Endothelial cell (in vitro differentiated cells): ENCODE data around the gene HTR3E. TPM values are rescaled to one million over a fixed set of nuclear protein-coding genes. Genes with fewer than 3 reads are reported as not detected.

ENCODE experiments used
- DNase-seq: peaks from one replicate; pipeline ENCODE4 v3.0.0; 2021; ENCODE audit warnings: low spot score
- H3K27ac Mint-ChIP-seq: one replicate; pipeline ENCODE4 v1.8.0; 2021; ENCODE audit warnings: mixed read lengths, inconsistent platforms; ENCODE audit not compliant: unreplicated experiment
- H3K27me3 Mint-ChIP-seq: one replicate; pipeline ENCODE4 v1.8.0; 2021; ENCODE audit warnings: mild to moderate bottlenecking, moderate library complexity, mixed read lengths, inconsistent platforms; ENCODE audit not compliant: unreplicated experiment
- H3K36me3 Mint-ChIP-seq: one replicate; pipeline ENCODE4 v1.8.0; 2021; ENCODE audit warnings: mild to moderate bottlenecking, low read depth, mixed read lengths, inconsistent platforms; ENCODE audit not compliant: unreplicated experiment
- H3K4me1 Mint-ChIP-seq: one replicate; pipeline ENCODE4 v1.8.0; 2021; ENCODE audit warnings: mild to moderate bottlenecking, mixed read lengths, inconsistent platforms; ENCODE audit not compliant: unreplicated experiment
- H3K4me3 Mint-ChIP-seq: one replicate; pipeline ENCODE4 v1.8.0; 2021; ENCODE audit warnings: mild to moderate bottlenecking, mixed read lengths, inconsistent platforms; ENCODE audit not compliant: unreplicated experiment
- H3K9me3 Mint-ChIP-seq: one replicate; pipeline ENCODE4 v1.8.0; 2021; ENCODE audit warnings: mixed read lengths, inconsistent platforms; ENCODE audit not compliant: unreplicated experiment
- long read RNA-seq: library from polyadenylated mRNA; unstranded; transcript quantifications from one replicate; pipeline ENCODE4 v2.0.0, GENCODE V29; 2020; ENCODE audit not compliant: unreplicated experiment
- total RNA-seq: library from RNA; stranded (reverse); fragmentation: NEBNext Ultra II Directional; extraction: Animal tissue kit (Norgen Biotek cat#: 25700); gene quantifications from one replicate; pipeline ENCODE4 v1.2.1, GENCODE V29; 2021; ENCODE audit not compliant: unreplicated experiment
- TF ChIP-seq, protein P1 (sequence below): fragments of 200-600 bp; sonication (generic); IDR thresholded peaks from one replicate; pipeline ENCODE4 v1.5.0; 2021; ENCODE audit warnings: antibody characterized with exemption; ENCODE audit not compliant: unreplicated experiment

HTR3E gene, protein sequence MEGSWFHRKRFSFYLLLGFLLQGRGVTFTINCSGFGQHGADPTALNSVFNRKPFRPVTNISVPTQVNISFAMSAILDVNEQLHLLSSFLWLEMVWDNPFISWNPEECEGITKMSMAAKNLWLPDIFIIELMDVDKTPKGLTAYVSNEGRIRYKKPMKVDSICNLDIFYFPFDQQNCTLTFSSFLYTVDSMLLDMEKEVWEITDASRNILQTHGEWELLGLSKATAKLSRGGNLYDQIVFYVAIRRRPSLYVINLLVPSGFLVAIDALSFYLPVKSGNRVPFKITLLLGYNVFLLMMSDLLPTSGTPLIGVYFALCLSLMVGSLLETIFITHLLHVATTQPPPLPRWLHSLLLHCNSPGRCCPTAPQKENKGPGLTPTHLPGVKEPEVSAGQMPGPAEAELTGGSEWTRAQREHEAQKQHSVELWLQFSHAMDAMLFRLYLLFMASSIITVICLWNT
- total RNA-seq: not detected
- long read RNA-seq: 0 reads

DNA sequence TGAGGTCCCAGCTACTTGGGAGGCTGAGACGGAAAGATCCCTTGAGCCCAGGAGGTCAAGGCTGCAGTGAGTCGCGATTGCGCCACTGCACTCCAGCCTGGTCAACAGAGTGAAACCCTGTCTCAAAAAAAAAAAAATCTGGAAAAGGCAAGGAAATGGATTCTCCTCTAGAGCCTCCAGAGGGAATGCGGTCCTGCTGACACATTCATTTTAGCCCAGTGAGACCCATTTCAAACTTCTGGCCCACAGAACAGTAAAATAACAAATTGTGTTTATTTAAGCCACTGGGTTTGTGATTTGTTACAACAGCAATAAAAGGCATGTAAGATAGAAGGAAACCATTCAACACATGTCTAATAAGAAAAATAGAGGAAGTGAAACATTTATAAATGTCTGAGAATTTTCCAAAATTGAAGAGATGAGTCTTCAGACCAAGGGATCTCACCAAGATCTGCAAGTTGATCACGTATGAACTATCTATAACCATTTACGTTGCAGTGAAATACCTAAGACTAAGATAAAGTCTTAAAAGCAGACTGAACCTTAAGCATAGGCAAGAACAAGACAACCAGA lies at the start of gene HTR3E:
HTR3E (plus strand) TSS at position 254 of the 573 bp plus-strand sequence. CDS start 466 bp downstream, outside the sequence.
- no peak within 1 kb of the TSS for H3K27ac Mint-ChIP-seq
- peaks cover 2% of the 10 kb centered on the region for H3K27me3 Mint-ChIP-seq
- H3K36me3 Mint-ChIP-seq: no peaks in the 10 kb centered on the region
- TF ChIP-seq, protein P1, sequence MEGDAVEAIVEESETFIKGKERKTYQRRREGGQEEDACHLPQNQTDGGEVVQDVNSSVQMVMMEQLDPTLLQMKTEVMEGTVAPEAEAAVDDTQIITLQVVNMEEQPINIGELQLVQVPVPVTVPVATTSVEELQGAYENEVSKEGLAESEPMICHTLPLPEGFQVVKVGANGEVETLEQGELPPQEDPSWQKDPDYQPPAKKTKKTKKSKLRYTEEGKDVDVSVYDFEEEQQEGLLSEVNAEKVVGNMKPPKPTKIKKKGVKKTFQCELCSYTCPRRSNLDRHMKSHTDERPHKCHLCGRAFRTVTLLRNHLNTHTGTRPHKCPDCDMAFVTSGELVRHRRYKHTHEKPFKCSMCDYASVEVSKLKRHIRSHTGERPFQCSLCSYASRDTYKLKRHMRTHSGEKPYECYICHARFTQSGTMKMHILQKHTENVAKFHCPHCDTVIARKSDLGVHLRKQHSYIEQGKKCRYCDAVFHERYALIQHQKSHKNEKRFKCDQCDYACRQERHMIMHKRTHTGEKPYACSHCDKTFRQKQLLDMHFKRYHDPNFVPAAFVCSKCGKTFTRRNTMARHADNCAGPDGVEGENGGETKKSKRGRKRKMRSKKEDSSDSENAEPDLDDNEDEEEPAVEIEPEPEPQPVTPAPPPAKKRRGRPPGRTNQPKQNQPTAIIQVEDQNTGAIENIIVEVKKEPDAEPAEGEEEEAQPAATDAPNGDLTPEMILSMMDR: no peak
- no peaks in the 10 kb centered on the region for H3K9me3 Mint-ChIP-seq
- DNase-seq: no peak
- no peaks in the 10 kb centered on the region for H3K4me1 Mint-ChIP-seq
- H3K4me3 Mint-ChIP-seq: no peak within 1 kb of the TSS

DNA sequence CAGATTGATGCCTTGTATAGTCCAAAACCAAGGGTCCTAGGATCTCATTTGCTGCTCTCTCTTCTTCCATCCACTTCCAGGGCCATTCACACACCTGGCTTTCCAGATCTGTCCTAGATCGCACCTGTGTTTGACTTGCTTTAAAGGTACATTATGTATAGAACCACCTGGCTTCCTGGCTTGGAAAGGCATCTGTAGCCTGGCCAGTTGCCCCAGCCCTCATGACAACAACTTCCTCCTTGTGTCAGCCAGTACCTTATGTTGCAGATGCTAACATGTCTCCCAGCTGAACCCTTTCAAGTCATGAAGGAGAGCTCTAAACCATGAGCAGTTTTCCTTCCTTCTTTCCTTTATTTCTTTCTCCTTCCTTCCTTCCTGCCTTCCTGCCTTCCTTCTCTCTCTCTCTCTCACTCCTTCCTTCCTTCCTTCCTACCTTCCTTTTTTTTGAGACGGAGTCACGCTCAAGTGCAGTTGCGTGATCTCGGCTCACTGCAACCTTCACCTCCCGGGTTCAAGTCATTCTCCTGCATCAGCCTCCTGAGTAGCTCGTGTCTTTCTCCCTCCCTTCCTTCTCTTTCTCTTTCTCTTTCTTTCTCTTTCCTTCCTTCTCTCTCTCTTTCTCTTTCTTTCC lies 46.5 kb upstream of the HTR3E start:
- H3K27me3 Mint-ChIP-seq: peaks cover 2% of the 10 kb centered on the region

DNA sequence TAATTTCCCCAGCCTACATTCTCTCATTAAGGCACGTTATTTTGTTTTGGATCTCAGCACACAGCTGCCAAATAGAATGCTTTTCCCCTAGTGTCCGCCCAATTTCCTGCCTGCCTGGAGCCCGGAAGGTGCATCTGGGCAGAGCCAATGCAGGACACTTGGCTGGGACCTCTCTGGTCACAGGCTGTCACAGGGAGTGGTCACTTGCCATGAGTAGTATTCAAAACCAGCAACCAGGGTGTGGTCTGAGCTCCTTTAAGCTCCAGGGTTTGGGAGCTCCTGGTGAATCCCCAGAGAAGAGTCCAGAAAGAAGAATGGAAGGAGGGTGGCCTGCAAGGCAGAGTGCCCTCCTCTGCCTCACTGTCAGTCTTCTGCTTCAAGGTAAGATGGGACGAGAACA lies 44.1 kb upstream of the HTR3E start, which contains the start of gene HTR3C:
HTR3C (plus strand) TSS at position 281 of the 400 bp plus-strand sequence; CDS start at position 315, 34 bp downstream.
- Mint-ChIP-seq H3K27me3 (peaks cover 2% of the 10 kb centered on the region), H3K9me3 (no peaks in the 10 kb centered on the region), H3K4me3 (no peak within 1 kb of the TSS), H3K4me1 (peaks cover 7% of the 10 kb centered on the region), H3K27ac (no peak within 1 kb of the TSS), H3K36me3 (no peaks in the 10 kb centered on the region)
- DNase-seq: no peak
- TF ChIP-seq, protein P1: no peak

More for the DNA sequence above, 46.5 kb upstream of the HTR3E start:
- Mint-ChIP-seq H3K4me3 (no peak overlapping the region), H3K36me3 (no peaks in the 10 kb centered on the region), H3K9me3 (no peaks in the 10 kb centered on the region), H3K4me1 (peaks cover 7% of the 10 kb centered on the region), H3K27ac (no peak overlapping the region)
- no peak for DNase-seq
- TF ChIP-seq, protein P1: no peak

DNA sequence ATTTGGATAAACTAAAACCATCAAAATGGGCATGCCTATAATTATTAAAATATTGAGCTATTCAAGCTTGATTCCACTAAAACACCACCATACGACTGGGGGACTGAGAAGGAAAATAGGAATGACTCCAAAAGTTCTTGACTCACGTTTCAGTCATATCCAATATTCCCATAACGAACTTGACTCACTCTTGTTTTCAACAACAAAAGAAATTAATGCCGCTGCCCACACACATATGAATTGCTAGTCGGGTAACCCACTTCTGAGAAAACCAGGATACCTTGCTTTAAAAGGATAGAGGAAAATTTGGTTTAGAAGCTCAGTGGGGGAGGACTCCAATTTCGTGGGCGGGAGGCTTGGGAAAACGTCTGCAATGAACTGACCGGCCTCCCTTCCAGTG lies 38.8 kb upstream of the HTR3E start:
- H3K36me3 Mint-ChIP-seq: no peaks in the 10 kb centered on the region
- TF ChIP-seq, protein P1: no peak
- H3K4me1 Mint-ChIP-seq: peaks cover 3% of the 10 kb centered on the region
- no peak overlapping the region for H3K27ac Mint-ChIP-seq
- no peak overlapping the region for H3K4me3 Mint-ChIP-seq
- H3K27me3 Mint-ChIP-seq: no peaks in the 10 kb centered on the region
- no peaks in the 10 kb centered on the region for H3K9me3 Mint-ChIP-seq
- no peak for DNase-seq
